Measurements from ENCODE around the gene NBAS.

NBAS gene

DNA sequence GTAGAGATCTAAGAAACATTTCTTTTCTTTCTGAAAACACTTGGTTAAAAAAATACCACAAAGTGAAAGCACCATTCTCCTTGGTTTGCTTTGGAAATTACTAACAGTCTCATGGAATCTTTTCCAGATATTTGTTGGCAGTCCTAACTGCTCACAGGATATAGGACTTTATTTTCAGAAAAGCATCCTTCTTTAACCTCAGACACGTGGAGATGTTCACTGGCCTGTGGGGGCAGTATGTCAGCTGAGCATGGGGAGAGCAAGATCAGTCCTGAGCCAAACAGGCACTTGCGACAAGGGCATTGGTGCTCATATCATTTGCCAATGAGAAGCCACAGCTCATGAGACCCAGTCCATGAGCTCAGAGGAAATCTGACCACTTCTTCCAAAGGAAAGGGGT is 371.9 kb downstream of the NBAS start:
- DNase-seq (no peak), ATAC-seq (no peak)
- H3K27ac Mint-ChIP-seq, result no peak overlapping the region
- H3K4me1 Mint-ChIP-seq, result peaks cover 7% of the 10 kb centered on the region
- H3K27me3 Mint-ChIP-seq, result no peaks in the 10 kb centered on the region
- no peak overlapping the region for H3K4me3 Mint-ChIP-seq
- H3K9me3 Mint-ChIP-seq, result no peaks in the 10 kb centered on the region

DNA sequence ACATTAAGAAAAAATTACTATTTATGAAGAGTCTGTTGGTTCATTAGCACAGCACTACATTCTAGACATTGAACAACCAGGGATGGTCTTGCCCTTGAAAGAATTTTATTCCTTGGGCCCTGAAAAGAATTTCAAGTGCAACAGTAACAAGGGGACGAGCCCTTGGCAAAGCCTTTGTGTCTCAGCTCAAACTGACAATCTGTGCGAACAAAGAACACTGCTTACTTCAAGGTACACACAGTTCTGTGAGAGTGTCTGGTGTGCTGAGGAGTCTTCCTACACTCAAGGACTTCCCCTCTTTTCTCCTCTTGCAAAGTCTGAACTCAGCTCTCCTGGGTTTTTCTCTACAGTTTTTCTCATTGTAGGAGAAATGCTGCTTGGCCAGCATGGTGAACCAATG is 373.4 kb downstream of the NBAS start:
- ATAC-seq, result no peak
- Mint-ChIP-seq H3K4me3 (no peak overlapping the region), H3K27ac (no peak overlapping the region), H3K9me3 (no peaks in the 10 kb centered on the region), H3K4me1 (peaks cover 7% of the 10 kb centered on the region), H3K27me3 (no peaks in the 10 kb centered on the region)
- DNase-seq, result no peak

DNA sequence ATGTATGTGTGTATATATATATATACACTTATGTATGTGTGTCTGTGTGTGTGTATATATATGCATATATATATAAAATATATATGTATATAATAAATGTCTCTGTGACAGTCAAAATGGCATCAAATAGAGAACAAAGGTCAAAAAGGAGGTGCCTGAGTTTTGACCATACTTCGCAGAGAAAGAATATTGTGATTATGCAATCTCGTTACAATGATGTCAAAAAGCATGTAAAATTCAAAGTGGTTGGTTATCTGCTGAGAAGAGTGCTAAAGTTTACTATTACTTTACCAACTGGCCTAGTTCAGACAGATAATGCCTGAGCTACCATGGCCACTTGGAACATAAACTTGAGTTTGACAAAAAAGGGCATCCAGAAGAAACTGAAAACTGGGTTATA is 375.0 kb downstream of the NBAS start:
- Mint-ChIP-seq H3K4me1 (no peaks in the 10 kb centered on the region), H3K9me3 (no peaks in the 10 kb centered on the region), H3K4me3 (no peak overlapping the region), H3K27ac (no peak overlapping the region), H3K27me3 (peaks cover 2% of the 10 kb centered on the region)
- ATAC-seq (no peak), DNase-seq (no peak)

DNA sequence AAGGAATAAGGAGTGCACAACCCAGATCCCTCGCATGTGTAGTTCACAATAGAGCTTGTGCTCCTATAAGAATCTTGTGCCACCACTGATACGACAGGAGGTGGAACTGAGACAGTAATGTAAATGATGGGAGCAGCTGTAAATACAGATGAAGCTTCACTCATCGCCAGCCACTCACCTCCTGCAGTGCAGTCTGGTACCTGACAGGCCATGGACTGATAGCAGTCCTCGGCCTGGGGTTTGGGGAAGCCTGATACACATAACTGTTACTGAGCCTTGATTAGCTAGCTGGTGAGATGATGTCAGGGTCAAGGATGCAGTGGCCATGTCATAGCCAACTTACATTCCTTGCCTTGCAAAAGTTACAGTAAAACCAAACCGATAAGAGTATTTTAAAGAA is 376.6 kb downstream of the NBAS start:
- ATAC-seq (no peak), DNase-seq (no peak)
- Mint-ChIP-seq H3K4me3 (no peak overlapping the region), H3K27me3 (peaks cover 10% of the 10 kb centered on the region), H3K9me3 (no peaks in the 10 kb centered on the region), H3K27ac (peak overlapping the region in 1 of 2 donors; percentile 12), H3K4me1 (no peaks in the 10 kb centered on the region)

DNA sequence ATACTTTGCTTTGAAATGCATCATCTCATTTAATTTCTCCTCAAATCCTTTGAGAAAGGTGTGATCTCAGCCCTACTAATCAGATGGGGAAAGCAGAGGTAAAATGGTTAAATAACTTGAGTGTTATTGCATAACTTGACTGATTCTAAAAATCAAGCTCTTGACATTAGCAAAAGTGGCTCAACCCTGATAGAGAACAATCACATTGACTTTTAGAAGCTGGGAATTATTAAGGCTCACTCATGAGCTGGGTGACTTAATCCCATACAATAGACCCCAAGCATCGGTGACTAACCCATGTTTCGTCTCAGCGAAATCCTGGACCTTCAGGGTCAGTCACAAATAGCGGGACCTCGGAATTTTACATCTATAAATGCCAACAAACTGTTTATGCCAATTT is 378.9 kb downstream of the NBAS start:
- Mint-ChIP-seq H3K27me3 (peaks cover 18% of the 10 kb centered on the region), H3K4me3 (no peak overlapping the region), H3K9me3 (no peaks in the 10 kb centered on the region), H3K27ac (no peak overlapping the region), H3K4me1 (peaks cover 19% of the 10 kb centered on the region)
- DNase-seq (no peak), ATAC-seq (no peak)

DNA sequence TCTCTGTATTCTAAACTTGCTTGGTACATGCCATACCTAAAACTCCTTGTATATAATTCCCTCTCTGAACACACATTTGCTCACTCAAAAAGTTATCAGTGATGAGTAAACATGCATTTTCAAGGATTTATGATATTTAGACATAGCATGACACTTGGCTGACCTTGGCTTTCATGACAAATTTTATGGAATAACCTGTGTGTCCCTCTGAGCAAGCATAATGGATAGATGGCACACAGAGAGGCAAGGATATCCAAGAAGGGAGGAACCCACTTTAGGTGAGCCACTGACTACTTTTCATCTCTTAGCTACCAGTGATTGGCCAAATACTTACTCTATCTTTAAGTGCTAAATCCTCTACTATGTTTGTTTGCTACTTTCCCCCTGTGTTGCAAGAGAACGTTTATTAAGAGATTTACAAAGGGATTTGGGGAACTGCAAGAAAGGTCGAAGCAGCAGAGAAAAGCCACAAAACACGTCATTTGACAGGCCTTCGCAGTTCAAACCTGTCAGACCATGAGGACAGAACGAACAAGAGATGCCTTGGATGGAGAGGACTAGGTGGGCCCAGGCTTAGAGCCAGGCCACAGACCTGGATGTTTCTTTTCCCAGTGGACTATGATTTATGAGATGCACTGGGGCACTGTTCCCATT is 379.9 kb downstream of the NBAS start:
- Mint-ChIP-seq H3K9me3 (no peaks in the 10 kb centered on the region), H3K4me3 (no peak overlapping the region)
- ATAC-seq, result no peak

DNA sequence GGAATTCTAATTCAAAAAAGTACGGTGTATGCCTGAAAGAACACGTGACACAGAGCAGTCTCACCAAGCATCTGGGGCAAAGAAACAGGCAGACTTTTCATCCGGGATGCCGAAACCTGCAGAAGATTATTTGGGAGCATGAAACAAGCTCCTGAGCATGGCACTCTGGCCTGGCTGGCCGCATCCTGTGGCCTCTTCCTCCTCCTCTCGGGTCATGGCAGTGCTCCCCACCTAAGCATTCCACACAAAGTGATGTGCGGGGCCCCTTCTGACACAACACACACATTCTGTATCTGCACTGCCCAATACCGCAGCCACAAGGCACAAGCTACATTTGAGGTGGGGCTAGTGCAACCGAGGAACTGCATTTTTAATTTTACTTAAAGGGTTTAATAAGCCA is 380.8 kb downstream of the NBAS start:
- Mint-ChIP-seq H3K9me3 (no peaks in the 10 kb centered on the region), H3K27ac (no peak overlapping the region), H3K4me3 (no peak overlapping the region), H3K27me3 (peaks cover 18% of the 10 kb centered on the region), H3K4me1 (peaks cover 35% of the 10 kb centered on the region)
- no peak for ATAC-seq
- no peak for DNase-seq

More for the DNA sequence above, 379.9 kb downstream of the NBAS start:
- H3K27me3 Mint-ChIP-seq, result peaks cover 18% of the 10 kb centered on the region
- DNase-seq, result no peak
- H3K4me1 Mint-ChIP-seq, result peaks cover 29% of the 10 kb centered on the region
- H3K27ac Mint-ChIP-seq, result no peak overlapping the region

DNA sequence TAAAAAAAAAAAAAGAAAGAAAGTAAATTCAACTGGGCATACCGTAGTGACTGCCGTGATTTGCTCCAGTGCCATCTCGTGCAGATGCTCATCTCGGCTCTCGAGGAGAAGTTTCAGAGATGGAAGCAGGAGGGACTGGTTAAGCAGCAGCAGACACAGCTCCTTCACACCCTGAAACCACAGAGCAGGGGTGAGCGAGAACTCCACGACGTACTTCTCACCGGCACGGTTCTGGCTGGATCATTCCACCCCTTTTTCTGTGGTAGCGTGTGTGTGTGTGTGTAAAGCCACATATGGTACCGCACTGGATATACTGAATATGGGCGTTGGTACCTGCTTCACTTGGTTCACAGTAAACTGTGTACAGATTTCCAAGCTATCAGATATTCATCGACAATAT is 382.2 kb downstream of the NBAS start:
- Mint-ChIP-seq H3K4me1 (peaks cover 40% of the 10 kb centered on the region), H3K9me3 (no peaks in the 10 kb centered on the region), H3K4me3 (no peak overlapping the region), H3K27ac (no peak overlapping the region), H3K27me3 (peaks cover 18% of the 10 kb centered on the region)
- ATAC-seq (no peak), DNase-seq (no peak)

DNA sequence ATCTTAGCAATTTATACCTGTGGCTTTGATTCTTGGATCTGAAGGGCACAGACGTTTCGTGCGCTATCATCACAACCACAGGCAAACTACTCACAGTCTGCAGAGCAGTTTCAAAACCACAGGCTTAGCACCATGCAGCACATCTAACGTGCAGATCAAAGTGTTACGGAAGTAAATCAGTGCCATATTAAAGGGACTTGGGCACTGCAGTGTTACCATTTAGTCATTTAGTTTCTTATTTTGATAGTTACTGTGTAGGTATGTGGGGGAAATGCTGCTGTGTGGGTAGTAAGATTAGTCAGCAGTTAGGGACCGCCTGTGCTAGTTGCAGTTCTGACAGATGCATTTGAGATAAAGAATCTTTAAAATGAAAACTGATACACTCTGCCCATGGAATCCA is 384.0 kb downstream of the NBAS start:
- no peaks in the 10 kb centered on the region for H3K9me3 Mint-ChIP-seq
- peak; percentile 99 for ATAC-seq
- peaks cover 46% of the 10 kb centered on the region for H3K4me1 Mint-ChIP-seq
- H3K27me3 Mint-ChIP-seq, result peaks cover 18% of the 10 kb centered on the region
- H3K27ac Mint-ChIP-seq, result no peak overlapping the region
- peak overlapping the region; percentile 36 to 50 for H3K4me3 Mint-ChIP-seq
- DNase-seq, result peak; percentile 70 to 87

DNA sequence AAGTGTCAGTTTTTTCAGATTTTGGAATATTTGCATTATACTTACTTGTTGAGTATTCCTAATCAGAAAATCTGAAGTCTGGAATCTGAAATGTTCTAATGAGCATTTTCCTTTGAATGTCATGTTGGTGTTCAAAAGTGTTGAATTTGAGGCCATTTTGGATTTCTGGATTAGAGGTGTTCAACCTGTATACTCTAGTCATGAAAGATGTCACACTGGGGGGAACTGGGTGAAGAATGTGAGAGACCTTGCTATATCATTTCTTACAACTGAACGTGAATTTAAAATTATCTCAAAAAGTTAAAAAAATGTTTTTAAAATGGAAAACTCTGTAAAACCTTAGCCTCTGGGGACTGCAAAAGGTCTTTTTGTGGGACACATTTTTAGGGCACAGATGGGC is 384.5 kb downstream of the NBAS start:
- ATAC-seq, result no peak
- Mint-ChIP-seq H3K4me1 (peaks cover 46% of the 10 kb centered on the region), H3K27ac (no peak overlapping the region), H3K4me3 (no peak overlapping the region), H3K27me3 (peaks cover 18% of the 10 kb centered on the region), H3K9me3 (no peaks in the 10 kb centered on the region)
- DNase-seq, result no peak

DNA sequence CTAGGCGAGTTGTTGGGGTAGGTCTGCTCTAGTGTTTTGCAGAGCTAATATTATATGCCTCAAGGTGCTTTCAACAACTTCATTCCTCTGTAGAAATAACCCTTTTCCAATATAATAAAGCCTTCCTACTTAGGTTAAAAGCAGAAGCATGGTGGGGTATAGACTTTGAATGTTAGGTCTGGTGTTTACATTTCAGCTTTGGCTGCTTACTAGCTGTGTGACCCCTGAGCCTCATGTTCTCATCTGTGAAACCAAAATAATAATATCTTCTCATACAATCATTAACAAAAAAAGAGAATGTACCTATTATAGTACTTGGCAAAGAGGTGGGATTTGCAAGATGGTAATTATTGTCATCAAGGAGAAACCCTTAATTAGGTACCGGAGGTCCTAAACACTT is 386.6 kb downstream of the NBAS start:
- peaks cover 8% of the 10 kb centered on the region for H3K27me3 Mint-ChIP-seq
- no peaks in the 10 kb centered on the region for H3K9me3 Mint-ChIP-seq
- no peak overlapping the region for H3K4me3 Mint-ChIP-seq
- DNase-seq (no peak), ATAC-seq (no peak)
- H3K27ac Mint-ChIP-seq, result no peak overlapping the region
- H3K4me1 Mint-ChIP-seq, result peaks cover 46% of the 10 kb centered on the region

DNA sequence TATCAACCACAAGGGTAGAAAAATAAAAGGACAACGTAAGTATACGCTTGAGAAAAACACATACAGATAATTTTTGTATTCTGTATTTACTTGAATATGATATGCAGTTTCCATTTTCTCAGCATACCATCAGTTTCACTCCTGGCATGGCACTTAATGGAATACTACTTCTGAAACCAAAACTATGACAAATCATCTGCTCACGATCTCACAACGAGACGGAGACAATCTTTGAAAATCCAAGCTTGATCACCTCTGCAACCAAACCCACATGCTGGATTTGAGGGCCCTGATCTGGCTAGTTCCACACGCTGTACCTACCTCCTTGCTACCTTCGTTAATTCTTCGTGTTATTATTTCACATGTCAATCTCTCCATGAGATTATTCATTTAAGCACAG is 387.6 kb downstream of the NBAS start:
- H3K27ac Mint-ChIP-seq, result no peak overlapping the region
- peaks cover 38% of the 10 kb centered on the region for H3K4me1 Mint-ChIP-seq
- H3K9me3 Mint-ChIP-seq, result no peaks in the 10 kb centered on the region
- H3K4me3 Mint-ChIP-seq, result peak overlapping the region in 1 of 2 donors; percentile 8
- ATAC-seq, result no peak
- peaks cover 4% of the 10 kb centered on the region for H3K27me3 Mint-ChIP-seq
- DNase-seq, result peak in 1 of 2 donors; percentile 18

DNA sequence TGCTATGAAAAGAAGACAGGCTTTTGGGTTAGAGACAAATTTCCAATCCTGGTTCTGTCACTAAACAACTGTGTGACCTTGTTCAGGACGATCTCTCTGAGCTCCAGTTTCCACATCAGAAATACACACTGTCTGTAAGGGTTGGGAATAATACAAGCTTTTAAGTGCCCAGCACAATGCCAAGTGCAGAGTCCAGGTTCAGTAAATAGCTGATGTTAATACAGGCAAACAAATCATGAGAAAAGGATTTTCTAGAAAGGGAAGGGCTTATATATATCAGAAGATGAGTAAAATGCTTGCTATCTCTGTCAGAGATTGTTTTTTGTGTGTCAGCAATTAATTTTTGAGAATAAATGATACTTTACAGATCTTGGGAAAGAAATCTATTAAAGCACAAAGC is 388.3 kb downstream of the NBAS start:
- Mint-ChIP-seq H3K27me3 (no peaks in the 10 kb centered on the region), H3K9me3 (no peaks in the 10 kb centered on the region), H3K4me1 (peaks cover 32% of the 10 kb centered on the region), H3K27ac (no peak overlapping the region), H3K4me3 (no peak overlapping the region)
- DNase-seq (no peak), ATAC-seq (no peak)

DNA sequence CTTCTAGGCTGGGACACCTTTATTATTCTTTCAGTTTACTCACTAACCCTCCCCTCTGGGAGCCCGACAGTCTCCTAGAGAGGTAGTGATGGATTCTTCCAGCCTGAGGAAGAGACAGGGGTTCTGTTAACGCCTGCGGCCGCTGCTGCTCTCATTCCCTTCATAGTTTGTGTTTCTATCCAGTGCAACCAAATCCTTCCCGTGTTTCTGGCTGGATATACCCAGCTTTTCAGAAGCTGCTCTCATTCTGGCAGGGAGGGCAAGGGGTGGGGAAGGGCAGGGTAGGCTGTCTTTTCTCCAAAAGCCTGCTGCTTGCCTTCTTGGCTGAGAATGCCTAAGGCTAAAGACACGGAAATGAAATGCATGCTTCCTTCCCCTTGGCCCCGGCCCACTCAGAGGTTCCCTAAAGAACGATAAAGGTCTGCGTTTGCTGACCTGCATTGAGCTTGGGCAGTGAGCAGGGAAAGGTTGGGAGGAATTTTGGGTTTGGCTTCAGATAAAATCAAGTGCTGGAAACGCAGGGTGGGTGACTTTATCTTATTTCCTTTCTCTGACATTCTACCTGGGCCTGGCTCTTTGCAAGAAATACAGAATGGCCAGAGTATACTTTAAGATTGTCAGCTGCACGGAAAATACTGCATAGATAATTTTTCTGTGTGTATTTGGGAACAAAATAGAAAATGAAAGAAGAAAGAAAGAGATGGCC is 390.9 kb downstream of the NBAS start:
- no peaks in the 10 kb centered on the region for H3K9me3 Mint-ChIP-seq
- H3K4me3 Mint-ChIP-seq, result no peak overlapping the region
- no peak overlapping the region for H3K27ac Mint-ChIP-seq
- ATAC-seq (no peak), DNase-seq (no peak)
- peaks cover 10% of the 10 kb centered on the region for H3K4me1 Mint-ChIP-seq
- H3K27me3 Mint-ChIP-seq, result no peaks in the 10 kb centered on the region

DNA sequence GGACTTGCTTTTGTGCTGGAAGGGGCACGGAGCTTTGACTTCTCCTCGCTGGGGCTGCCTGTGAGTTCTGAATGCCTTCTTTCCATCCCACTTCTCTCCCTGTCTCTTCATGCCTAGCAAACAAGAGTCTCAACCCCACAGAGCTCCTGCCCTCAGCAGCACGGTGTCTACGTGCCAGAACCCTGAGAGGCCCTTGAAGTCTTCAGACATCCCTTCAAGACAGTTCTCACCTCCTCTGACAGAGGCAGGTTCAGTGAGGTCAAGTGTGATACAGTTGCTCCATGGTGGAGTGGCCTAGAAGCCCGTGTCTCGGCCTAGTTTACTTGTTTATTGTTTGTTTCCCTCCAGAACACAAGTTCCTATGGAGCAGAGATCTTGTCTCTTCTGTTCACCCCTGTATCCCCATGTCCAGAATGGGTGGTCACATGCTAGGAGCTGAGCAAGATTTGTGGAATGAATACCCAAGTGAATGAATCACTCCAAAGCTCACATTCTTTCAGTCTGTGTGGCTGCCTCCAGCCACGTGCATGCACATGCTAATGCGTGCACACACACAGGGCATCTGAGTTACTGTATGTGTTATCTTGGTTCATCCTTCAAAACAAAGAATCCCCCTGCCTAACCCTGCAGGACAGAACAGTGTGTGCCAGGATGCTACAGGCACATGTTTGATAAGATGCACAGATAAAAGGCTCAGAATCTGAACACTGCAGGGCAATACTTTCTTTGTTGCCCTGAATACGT is 391.6 kb downstream of the NBAS start:
- Mint-ChIP-seq H3K4me3 (no peak overlapping the region), H3K9me3 (no peaks in the 10 kb centered on the region), H3K27me3 (no peaks in the 10 kb centered on the region), H3K4me1 (peaks cover 10% of the 10 kb centered on the region), H3K27ac (no peak overlapping the region)
- ATAC-seq (no peak), DNase-seq (no peak)

DNA sequence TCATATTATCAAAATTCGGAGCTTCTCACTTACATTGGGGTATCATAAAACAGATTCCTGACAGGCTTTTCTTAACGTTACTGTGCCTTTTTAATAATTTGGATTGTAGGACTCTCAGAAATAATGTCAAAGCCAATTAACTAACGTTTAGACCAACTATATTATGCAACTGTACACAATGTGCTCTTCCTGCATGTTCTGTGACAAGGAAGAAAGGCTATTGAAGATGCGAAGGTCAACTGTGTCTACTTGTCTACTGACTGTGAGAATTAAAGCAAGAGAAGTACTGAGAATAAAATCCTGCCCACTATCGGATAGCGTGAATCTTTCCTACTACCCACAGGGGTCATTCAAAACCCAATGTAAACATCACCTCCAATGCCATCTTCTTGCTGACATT is 393.0 kb downstream of the NBAS start:
- H3K27me3 Mint-ChIP-seq, result no peaks in the 10 kb centered on the region
- H3K4me3 Mint-ChIP-seq, result no peak overlapping the region
- ATAC-seq (no peak), DNase-seq (no peak)
- H3K4me1 Mint-ChIP-seq, result no peaks in the 10 kb centered on the region
- H3K27ac Mint-ChIP-seq, result no peak overlapping the region
- H3K9me3 Mint-ChIP-seq, result no peaks in the 10 kb centered on the region
